Stomach smooth muscle (tissue), 2 donors: ENCODE measurements around the gene HP.
A peak's percentile ranks its signal among the peaks of the same experiment; 100 is the strongest.
"Not testable (repeated sequence)": the region's sequence is repeated elsewhere in the genome, so short reads cannot be mapped to it uniquely, and the experiment has no call there.

Experiments
- H3K27ac ChIP-seq: one replicate; pipeline ENCODE4 v1.7.0; 2013; ENCODE audit warnings: mild to moderate bottlenecking, low read length, inconsistent platforms
- H3K27me3 ChIP-seq, 2 donors: one replicate each; pipeline ENCODE4 v1.7.0; 2013; ENCODE audit warnings: low read length in 2 of 2; ENCODE audit not compliant: insufficient read depth in 2 of 2, control insufficient read depth in 1 of 2
- H3K36me3 ChIP-seq, 2 donors: one replicate each; pipeline ENCODE4 v1.7.0; 2013; ENCODE audit warnings: low read length in 2 of 2; ENCODE audit not compliant: control insufficient read depth in 2 of 2, insufficient read depth in 2 of 2
- H3K4me1 ChIP-seq: one replicate; pipeline ENCODE4 v1.7.0; 2013; ENCODE audit warnings: low read length; ENCODE audit not compliant: control insufficient read depth, insufficient read depth
- H3K4me3 ChIP-seq, 2 donors: one replicate each; pipeline ENCODE4 v1.7.0; 2013; ENCODE audit warnings: low read length in 2 of 2
- H3K9ac ChIP-seq, 2 donors: one replicate each; pipeline ENCODE4 v1.7.0; 2013; ENCODE audit warnings: low read length in 2 of 2, mild to moderate bottlenecking in 1 of 2
- H3K9me3 ChIP-seq, 2 donors: one replicate each; pipeline ENCODE4 v1.7.0; 2013; ENCODE audit warnings: low read length in 2 of 2; ENCODE audit not compliant: control insufficient read depth in 2 of 2
- donor health status: healthy.
- donor health status: Pancreatic carcinoma.

Gene HP

GRCh38 chr16:72043058-72043457, 11.2 kb upstream of the HP start:
- Histone ChIP-seq H3K27me3 (no peaks in the 10 kb centered on the region), H3K9me3 (no peaks in the 10 kb centered on the region), H3K9ac (no peak overlapping the region), H3K4me1 (peaks cover 9% of the 10 kb centered on the region), H3K4me3 (peak overlapping the region in 1 of 2 donors; percentile 20), H3K36me3 (peaks cover 3 to 11% of the 10 kb centered on the region in 2 donors), H3K27ac (no peak overlapping the region)

- Histone ChIP-seq H3K27me3 (no peaks in the 10 kb centered on the region), H3K36me3 (peaks cover 3 to 11% of the 10 kb centered on the region in 2 donors), H3K9me3 (no peaks in the 10 kb centered on the region), H3K9ac (no peak overlapping the region), H3K4me3 (no peak overlapping the region), H3K4me1 (peaks cover 9% of the 10 kb centered on the region), H3K27ac (no peak overlapping the region)
These were observed 10.8 kb upstream of the HP start for GRCh38 chr16:72043539-72043938.

GRCh38 chr16:72044296-72044695, 10.0 kb upstream of the HP start:
- Histone ChIP-seq H3K27me3 (no peaks in the 10 kb centered on the region), H3K9ac (no peak overlapping the region), H3K9me3 (no peaks in the 10 kb centered on the region), H3K4me1 (peaks cover 9% of the 10 kb centered on the region), H3K36me3 (peaks cover 3 to 11% of the 10 kb centered on the region in 2 donors), H3K4me3 (no peak overlapping the region), H3K27ac (no peak overlapping the region)

GRCh38 chr16:72044825-72045359, 9.4 kb upstream of the HP start:
- H3K9ac ChIP-seq = no peak overlapping the region
- H3K4me1 ChIP-seq = peaks cover 9% of the 10 kb centered on the region
- H3K36me3 ChIP-seq = peaks cover 3 to 11% of the 10 kb centered on the region in 2 donors

GRCh38 chr16:72049110-72049509, 5.2 kb upstream of the HP start:
- Histone ChIP-seq H3K9me3 (no peaks in the 10 kb centered on the region), H3K9ac (no peak overlapping the region), H3K4me3 (no peak overlapping the region), H3K27me3 (no peaks in the 10 kb centered on the region), H3K4me1 (no peaks in the 10 kb centered on the region), H3K36me3 (no peaks in the 10 kb centered on the region), H3K27ac (no peak overlapping the region)

More at GRCh38 chr16:72044825-72045359, 9.4 kb upstream of the HP start:
- Histone ChIP-seq H3K27me3 (no peaks in the 10 kb centered on the region), H3K9me3 (no peaks in the 10 kb centered on the region), H3K27ac (no peak overlapping the region), H3K4me3 (no peak overlapping the region)

- H3K4me3 ChIP-seq = no peak overlapping the region
- no peaks in the 10 kb centered on the region for H3K9me3 ChIP-seq
- no peak overlapping the region for H3K27ac ChIP-seq
- H3K27me3 ChIP-seq = no peaks in the 10 kb centered on the region
- no peak overlapping the region for H3K9ac ChIP-seq
- H3K4me1 ChIP-seq = no peaks in the 10 kb centered on the region
- H3K36me3 ChIP-seq = no peaks in the 10 kb centered on the region
These were observed 3.4 kb upstream of the HP start for GRCh38 chr16:72050769-72051464.

- no peaks in the 10 kb centered on the region for H3K4me1 ChIP-seq
- no peaks in the 10 kb centered on the region for H3K27me3 ChIP-seq
- H3K4me3 ChIP-seq = no peak overlapping the region
- H3K9ac ChIP-seq = no peak overlapping the region
- no peaks in the 10 kb centered on the region for H3K36me3 ChIP-seq
- H3K9me3 ChIP-seq = no peaks in the 10 kb centered on the region
- no peak overlapping the region for H3K27ac ChIP-seq
These were observed 2.5 kb upstream of the HP start for GRCh38 chr16:72051818-72052217.

GRCh38 chr16:72055911-72056310, 1.6 kb downstream of the HP start:
- no peak overlapping the region for H3K4me3 ChIP-seq
- H3K9ac ChIP-seq = no peak overlapping the region
- H3K27ac ChIP-seq = no peak overlapping the region
- no peaks in the 10 kb centered on the region for H3K4me1 ChIP-seq
- no peaks in the 10 kb centered on the region for H3K36me3 ChIP-seq
- H3K9me3 ChIP-seq = no peaks in the 10 kb centered on the region
- no peaks in the 10 kb centered on the region for H3K27me3 ChIP-seq

GRCh38 chr16:72057313-72057712, 3.0 kb downstream of the HP start:
- H3K4me3 ChIP-seq, H3K36me3 ChIP-seq, H3K27me3 ChIP-seq, H3K9ac ChIP-seq, H3K27ac ChIP-seq, H3K4me1 ChIP-seq, H3K9me3 ChIP-seq: not testable (repeated sequence)

- H3K9me3 ChIP-seq, H3K9ac ChIP-seq, H3K4me3 ChIP-seq, H3K4me1 ChIP-seq, H3K36me3 ChIP-seq, H3K27me3 ChIP-seq, H3K27ac ChIP-seq: not testable (repeated sequence)
These were observed 4.8 kb downstream of the HP start for GRCh38 chr16:72059060-72059459.

GRCh38 chr16:72060405-72060804, 6.1 kb downstream of the HP start:
- Histone ChIP-seq H3K27ac (no peak overlapping the region), H3K4me3 (no peak overlapping the region), H3K36me3 (no peaks in the 10 kb centered on the region), H3K9ac (no peak overlapping the region), H3K27me3 (no peaks in the 10 kb centered on the region), H3K9me3 (no peaks in the 10 kb centered on the region), H3K4me1 (no peaks in the 10 kb centered on the region)
